ENCODE measurements around the gene IL17RC. TPM values are rescaled to one million over a fixed set of nuclear protein-coding genes. Genes with fewer than 3 reads are reported as not detected.

IL17RC gene
- total RNA-seq, 1 donor from 2014 or later, result 36.6 TPM

DNA sequence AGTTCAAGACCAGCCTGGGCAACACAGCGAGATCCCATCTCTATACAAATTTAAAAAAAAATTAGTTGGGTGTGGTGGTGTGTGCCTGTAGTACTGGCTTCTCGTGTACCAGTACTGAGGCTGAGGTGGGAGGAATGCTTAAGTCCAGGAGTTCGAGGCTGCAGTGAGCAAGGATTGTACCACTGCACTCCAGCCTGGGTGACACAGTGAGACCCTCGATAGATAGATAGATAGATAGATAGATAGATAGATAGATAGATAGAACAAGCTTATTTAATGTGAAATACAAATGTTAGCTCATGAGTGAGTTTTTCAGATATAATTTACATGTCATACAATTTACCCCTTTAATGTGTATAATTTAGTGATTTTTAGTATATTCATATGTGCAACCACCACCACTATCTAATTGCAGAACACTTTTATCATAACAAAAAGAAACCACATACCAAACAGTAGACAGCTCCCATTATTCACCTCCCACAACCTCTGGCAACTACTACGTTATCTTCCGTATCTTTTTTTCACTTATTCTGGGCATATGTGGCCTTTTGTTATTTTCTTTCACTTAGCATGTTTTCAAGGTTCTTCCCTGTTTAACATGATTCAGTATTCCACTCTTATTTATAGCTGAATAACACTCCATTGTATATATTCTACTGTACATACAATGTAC lies 48.4 kb downstream of the IL17RC start:
- no peak for DNase-seq (ENCODE audit: extremely low spot score, unreplicated experiment)
- Mint-ChIP-seq H3K27me3 (ENCODE audit: unreplicated experiment) (no peaks in the 10 kb centered on the region), H3K4me3 (ENCODE audit: unreplicated experiment) (no peak overlapping the region), H3K36me3 (ENCODE audit: unreplicated experiment) (peaks cover 42% of the 10 kb centered on the region), H3K27ac (ENCODE audit: unreplicated experiment) (no peak overlapping the region), H3K9me3 (ENCODE audit: unreplicated experiment) (no peaks in the 10 kb centered on the region), H3K4me1 (ENCODE audit: unreplicated experiment) (no peaks in the 10 kb centered on the region)
- TF ChIP-seq, protein P1, sequence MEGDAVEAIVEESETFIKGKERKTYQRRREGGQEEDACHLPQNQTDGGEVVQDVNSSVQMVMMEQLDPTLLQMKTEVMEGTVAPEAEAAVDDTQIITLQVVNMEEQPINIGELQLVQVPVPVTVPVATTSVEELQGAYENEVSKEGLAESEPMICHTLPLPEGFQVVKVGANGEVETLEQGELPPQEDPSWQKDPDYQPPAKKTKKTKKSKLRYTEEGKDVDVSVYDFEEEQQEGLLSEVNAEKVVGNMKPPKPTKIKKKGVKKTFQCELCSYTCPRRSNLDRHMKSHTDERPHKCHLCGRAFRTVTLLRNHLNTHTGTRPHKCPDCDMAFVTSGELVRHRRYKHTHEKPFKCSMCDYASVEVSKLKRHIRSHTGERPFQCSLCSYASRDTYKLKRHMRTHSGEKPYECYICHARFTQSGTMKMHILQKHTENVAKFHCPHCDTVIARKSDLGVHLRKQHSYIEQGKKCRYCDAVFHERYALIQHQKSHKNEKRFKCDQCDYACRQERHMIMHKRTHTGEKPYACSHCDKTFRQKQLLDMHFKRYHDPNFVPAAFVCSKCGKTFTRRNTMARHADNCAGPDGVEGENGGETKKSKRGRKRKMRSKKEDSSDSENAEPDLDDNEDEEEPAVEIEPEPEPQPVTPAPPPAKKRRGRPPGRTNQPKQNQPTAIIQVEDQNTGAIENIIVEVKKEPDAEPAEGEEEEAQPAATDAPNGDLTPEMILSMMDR (IDR thresholded peaks at IDR 0.05), result no peak

DNA sequence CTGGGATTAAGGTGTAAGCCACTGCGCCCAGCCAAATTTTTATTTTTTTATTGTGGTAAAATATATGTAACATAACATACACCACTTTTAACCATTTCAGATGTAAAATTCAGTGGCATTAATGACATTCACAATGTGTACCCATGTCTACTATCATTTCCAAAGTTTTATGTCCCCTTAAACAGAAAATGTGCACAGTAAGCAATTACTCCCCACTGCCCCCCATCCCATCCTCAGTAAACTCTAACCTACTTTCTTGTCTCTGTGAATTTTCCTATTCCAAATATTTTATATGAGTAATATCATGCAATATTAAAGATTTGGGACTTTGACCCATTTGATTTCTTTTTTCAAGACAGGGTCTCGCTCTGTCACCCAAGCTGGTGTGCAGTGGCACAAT lies 49.9 kb downstream of the IL17RC start:
- Mint-ChIP-seq H3K4me1 (ENCODE audit: unreplicated experiment) (no peaks in the 10 kb centered on the region), H3K27me3 (ENCODE audit: unreplicated experiment) (no peaks in the 10 kb centered on the region), H3K9me3 (ENCODE audit: unreplicated experiment) (no peaks in the 10 kb centered on the region), H3K27ac (ENCODE audit: unreplicated experiment) (no peak overlapping the region), H3K36me3 (ENCODE audit: unreplicated experiment) (peaks cover 48% of the 10 kb centered on the region), H3K4me3 (ENCODE audit: unreplicated experiment) (no peak overlapping the region)
- no peak for DNase-seq (ENCODE audit: extremely low spot score, unreplicated experiment)
- TF ChIP-seq, protein P1 (IDR thresholded peaks at IDR 0.05), result no peak

DNA sequence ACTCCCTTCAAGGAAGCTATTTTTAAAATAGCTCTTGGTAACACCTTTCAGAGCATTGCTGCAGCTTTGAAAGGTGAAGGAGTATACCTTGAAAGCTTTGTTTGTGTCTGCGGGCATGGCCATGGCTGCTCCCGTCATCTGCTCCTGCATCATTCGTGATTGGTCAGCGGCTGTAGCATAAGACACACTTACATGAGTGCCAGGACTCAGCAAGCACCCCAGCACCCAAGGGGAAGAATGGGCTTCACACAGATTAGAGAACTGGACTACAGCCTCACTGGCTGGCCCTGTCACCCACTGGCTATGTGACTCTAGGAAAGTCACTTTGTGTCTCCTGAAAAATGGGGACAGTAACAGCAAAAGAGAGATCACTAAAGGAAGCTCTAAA lies 52.7 kb downstream of the IL17RC start:
- peaks cover 53% of the 10 kb centered on the region for H3K36me3 Mint-ChIP-seq (ENCODE audit: unreplicated experiment)
- TF ChIP-seq, protein P1 (IDR thresholded peaks at IDR 0.05), result no peak
- no peak overlapping the region for H3K27ac Mint-ChIP-seq (ENCODE audit: unreplicated experiment)
- no peak for DNase-seq (ENCODE audit: extremely low spot score, unreplicated experiment)
- H3K4me3 Mint-ChIP-seq (ENCODE audit: unreplicated experiment), result no peak overlapping the region
- H3K4me1 Mint-ChIP-seq (ENCODE audit: unreplicated experiment), result no peaks in the 10 kb centered on the region
- no peaks in the 10 kb centered on the region for H3K9me3 Mint-ChIP-seq (ENCODE audit: unreplicated experiment)
- no peaks in the 10 kb centered on the region for H3K27me3 Mint-ChIP-seq (ENCODE audit: unreplicated experiment)

DNA sequence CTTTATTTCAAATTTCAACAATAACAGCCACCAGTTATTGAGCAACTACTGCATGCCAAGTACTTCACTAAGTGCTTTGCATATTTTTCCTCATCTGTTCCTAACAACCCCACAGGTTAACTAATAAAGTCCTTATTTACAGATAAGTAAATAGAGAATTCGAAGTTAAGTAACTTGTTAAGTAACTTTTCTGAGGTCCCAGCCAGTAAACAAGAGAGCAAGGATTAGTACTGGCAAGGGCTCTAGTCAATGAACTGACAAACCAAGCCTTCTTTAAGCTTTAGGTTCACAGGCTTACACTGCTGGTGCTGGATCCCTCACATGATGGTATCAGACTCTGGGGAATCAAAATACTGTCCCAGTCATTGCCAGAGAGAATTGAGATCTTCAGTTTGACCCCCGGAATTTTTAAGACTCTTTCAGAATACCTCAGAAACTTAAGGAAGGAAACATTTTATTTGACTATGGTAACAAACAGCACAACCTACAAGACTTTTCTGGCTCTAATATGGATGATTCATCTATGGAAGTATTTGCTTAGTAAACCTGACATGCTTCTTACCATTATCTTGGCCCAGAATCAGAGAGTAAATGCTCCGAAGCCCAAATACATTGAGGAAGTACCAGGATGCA lies 53.2 kb downstream of the IL17RC start:
- Mint-ChIP-seq H3K4me1 (ENCODE audit: unreplicated experiment) (no peaks in the 10 kb centered on the region), H3K36me3 (ENCODE audit: unreplicated experiment) (peaks cover 53% of the 10 kb centered on the region), H3K9me3 (ENCODE audit: unreplicated experiment) (no peaks in the 10 kb centered on the region), H3K27me3 (ENCODE audit: unreplicated experiment) (no peaks in the 10 kb centered on the region), H3K27ac (ENCODE audit: unreplicated experiment) (no peak overlapping the region), H3K4me3 (ENCODE audit: unreplicated experiment) (no peak overlapping the region)
- no peak for DNase-seq (ENCODE audit: extremely low spot score, unreplicated experiment)
- TF ChIP-seq, protein P1 (IDR thresholded peaks at IDR 0.05), result no peak

Data from osteocyte (in vitro differentiated cells).